Mammary epithelial cell (primary cell): ENCODE measurements around the gene C1orf21.

Experiments used
- EZH2 ChIP-seq: IDR thresholded peaks from 2 replicates; pipeline ENCODE4 v1.6.1; 2012; ENCODE audit warnings: low read length, inconsistent platforms, borderline replicate concordance
- TF ChIP-seq, protein P1 (sequence below), 2 donors: IDR thresholded peaks in 1 of 2; conservative IDR thresholded peaks in 1 of 2; 2 replicates each; pipeline ENCODE4 v1.5.1; 2011 to 2012; ENCODE audit warnings: inconsistent platforms in 2 of 2, low read length in 2 of 2, mild to moderate bottlenecking in 2 of 2, control low read depth in 1 of 2, low read depth in 1 of 2; ENCODE audit not compliant: insufficient read depth in 1 of 2; ENCODE audit errors: extremely low read depth in 1 of 2

DNA sequence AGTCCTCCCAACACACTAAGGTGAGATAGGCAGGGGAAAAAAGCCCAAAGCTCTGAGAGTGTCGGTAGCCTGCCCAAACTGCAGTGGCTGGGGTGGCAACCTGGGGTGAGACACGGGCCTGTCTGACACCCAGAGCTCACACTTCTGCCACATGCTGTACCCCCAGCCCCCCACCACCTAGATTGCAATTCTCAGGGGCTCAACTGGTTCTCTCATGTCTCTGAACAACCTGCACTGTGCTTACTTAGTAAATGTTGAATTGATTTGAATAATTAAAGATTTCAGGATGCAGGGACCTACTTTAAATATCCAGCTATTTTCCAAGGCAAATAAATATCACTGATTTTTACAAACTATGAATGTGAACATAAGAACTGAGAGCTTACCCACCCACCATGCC is 252.4 kb downstream of the C1orf21 start:
- no peak for TF ChIP-seq EZH2
- TF ChIP-seq, protein P1, sequence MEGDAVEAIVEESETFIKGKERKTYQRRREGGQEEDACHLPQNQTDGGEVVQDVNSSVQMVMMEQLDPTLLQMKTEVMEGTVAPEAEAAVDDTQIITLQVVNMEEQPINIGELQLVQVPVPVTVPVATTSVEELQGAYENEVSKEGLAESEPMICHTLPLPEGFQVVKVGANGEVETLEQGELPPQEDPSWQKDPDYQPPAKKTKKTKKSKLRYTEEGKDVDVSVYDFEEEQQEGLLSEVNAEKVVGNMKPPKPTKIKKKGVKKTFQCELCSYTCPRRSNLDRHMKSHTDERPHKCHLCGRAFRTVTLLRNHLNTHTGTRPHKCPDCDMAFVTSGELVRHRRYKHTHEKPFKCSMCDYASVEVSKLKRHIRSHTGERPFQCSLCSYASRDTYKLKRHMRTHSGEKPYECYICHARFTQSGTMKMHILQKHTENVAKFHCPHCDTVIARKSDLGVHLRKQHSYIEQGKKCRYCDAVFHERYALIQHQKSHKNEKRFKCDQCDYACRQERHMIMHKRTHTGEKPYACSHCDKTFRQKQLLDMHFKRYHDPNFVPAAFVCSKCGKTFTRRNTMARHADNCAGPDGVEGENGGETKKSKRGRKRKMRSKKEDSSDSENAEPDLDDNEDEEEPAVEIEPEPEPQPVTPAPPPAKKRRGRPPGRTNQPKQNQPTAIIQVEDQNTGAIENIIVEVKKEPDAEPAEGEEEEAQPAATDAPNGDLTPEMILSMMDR (conservative IDR thresholded peaks at IDR 0.05 in 1 of 2, IDR thresholded peaks at IDR 0.05 in 1 of 2; ENCODE audit: extremely low read depth in 1 of 2, insufficient read depth in 1 of 2, low read depth in 1 of 2, low read length in 2 of 2), result no peak
